ENCODE measurements around the gene ZNF552. TPM values are rescaled to one million over a fixed set of nuclear protein-coding genes. Genes with fewer than 3 reads are reported as not detected.
"Not testable (repeated sequence)": the region's sequence is repeated elsewhere in the genome, so short reads cannot be mapped to it uniquely, and the experiment has no call there.

ZNF552 gene
- total RNA-seq, 2 experiments from 2014 or later, result 4.8 to 6.1 TPM

DNA sequence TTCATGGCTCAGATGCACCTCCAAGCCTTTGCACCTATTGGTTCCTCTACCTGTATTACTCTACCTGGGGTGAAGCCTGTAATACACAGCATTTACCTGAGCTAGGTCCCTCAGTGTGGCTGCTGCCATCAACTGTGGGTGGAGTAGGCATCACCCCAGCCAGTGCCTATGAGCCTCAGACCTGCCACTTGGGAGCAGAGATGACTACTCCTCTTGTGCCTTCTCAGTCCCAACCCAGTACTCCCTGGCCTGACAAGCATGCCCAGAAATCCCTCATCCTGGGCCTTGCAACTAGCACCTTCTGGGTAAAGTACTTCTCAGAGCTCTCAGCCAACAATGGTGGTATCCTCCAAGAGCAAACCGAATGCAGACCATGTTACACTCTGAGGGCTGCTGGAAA is 18.1 kb downstream of the ZNF552 start:
- H3K9me3 Mint-ChIP-seq; DNase-seq; H3K27me3 Mint-ChIP-seq; H3K27ac Mint-ChIP-seq; POLR2A ChIA-PET; H3K4me3 Mint-ChIP-seq; H3K4me1 Mint-ChIP-seq (ENCODE audit: low read depth); CTCF ChIA-PET; intact Hi-C loops (cut with micrococcal nuclease): not testable (repeated sequence)
- peaks cover 44% of the 10 kb centered on the region for H3K36me3 Mint-ChIP-seq

DNA sequence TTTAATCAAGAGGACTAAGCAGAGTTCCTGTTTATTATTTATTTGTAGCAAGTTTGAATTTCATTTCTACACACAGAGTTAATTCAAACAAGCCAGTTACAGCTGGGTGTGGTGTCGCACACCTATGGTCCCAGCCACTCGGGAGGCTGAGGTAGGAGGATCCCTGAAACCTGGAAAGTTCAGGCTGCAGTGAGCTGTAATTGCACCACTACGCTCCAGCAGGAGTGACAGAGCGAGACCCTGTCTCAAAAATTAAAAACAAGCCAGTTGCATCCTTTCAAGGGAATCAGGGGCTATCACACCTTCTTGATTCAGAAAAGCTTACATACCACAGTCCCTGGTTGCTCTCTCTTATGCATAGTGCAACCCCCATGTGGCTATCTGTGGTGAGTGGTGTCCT is 25.4 kb downstream of the ZNF552 start:
- ChIA-PET POLR2A (no interaction called here), CTCF (no interaction called here)
- intact Hi-C loops (cut with micrococcal nuclease), result no loop called here
- H3K4me1 Mint-ChIP-seq (ENCODE audit: low read depth), result no peaks in the 10 kb centered on the region
- no peak overlapping the region for H3K4me3 Mint-ChIP-seq
- peaks cover 57% of the 10 kb centered on the region for H3K9me3 Mint-ChIP-seq
- no peaks in the 10 kb centered on the region for H3K27me3 Mint-ChIP-seq
- H3K36me3 Mint-ChIP-seq, result peaks cover 74% of the 10 kb centered on the region
- H3K27ac Mint-ChIP-seq, result no peak overlapping the region
- DNase-seq, result no peak

- POLR2A ChIA-PET, result no interaction called here
- H3K27ac Mint-ChIP-seq, result no peak overlapping the region
- CTCF ChIA-PET, result no interaction called here
These were observed 26.5 kb downstream of the ZNF552 start for GRCh38 chr19:57788114-57788692.

DNA sequence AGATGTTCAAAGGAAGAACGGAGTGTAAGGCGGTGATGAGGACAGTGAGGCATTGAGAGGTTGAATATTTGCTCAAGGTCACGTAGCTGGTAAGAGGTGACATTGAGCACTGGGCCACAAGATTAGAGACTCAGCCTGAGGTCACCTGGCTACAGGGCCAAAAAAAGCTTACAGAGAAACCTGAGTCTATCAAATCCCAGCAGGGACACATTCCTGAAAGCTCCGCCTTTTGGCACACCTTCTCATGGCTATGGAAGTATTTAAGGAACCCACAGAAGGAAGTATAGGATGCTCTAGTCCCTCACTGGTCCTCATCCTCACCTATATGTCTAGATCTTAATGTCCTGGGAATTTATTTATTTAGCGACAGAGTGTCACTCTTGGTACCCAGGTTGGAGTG is 27.8 kb downstream of the ZNF552 start:
- H3K27ac Mint-ChIP-seq, result no peak overlapping the region
- no peak for DNase-seq
- POLR2A ChIA-PET, result interaction anchor here (0.7 kb wide), 1 partner anchor 15 kb away, joined by 4 read pairs; no protein-coding TSS in a partner anchor
- peaks cover 71% of the 10 kb centered on the region for H3K36me3 Mint-ChIP-seq
- peaks cover 59% of the 10 kb centered on the region for H3K9me3 Mint-ChIP-seq
- H3K4me3 Mint-ChIP-seq, result no peak overlapping the region
- no peaks in the 10 kb centered on the region for H3K4me1 Mint-ChIP-seq (ENCODE audit: low read depth)
- intact Hi-C loops (cut with micrococcal nuclease), result no loop called here
- no peaks in the 10 kb centered on the region for H3K27me3 Mint-ChIP-seq
- CTCF ChIA-PET, result no interaction called here

More at GRCh38 chr19:57788114-57788692, 26.5 kb downstream of the ZNF552 start:
- Mint-ChIP-seq H3K4me3 (no peak overlapping the region), H3K36me3 (peaks cover 72% of the 10 kb centered on the region), H3K4me1 (ENCODE audit: low read depth) (no peaks in the 10 kb centered on the region), H3K27me3 (no peaks in the 10 kb centered on the region), H3K9me3 (peaks cover 57% of the 10 kb centered on the region)
- DNase-seq, result no peak
- intact Hi-C loops (cut with micrococcal nuclease), result no loop called here

DNA sequence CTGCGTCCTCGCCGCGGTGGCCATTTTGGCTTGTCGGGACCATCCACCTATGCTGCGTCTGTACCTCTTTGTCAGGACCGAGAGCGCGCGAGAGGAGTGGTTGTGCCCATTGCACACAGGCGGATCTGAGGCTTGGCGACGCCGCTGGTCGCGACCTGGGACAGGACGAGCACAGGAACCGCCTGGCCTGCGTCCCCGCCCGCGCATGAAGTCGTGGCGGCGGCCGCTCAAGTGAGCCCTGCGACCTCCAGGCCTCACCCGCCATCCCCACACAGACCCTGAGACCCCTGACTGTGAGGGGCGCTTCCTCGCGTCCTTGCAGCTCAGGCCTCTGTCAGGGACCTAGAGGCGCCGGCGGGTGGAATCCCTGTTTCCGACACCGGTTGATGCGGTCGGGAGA is 28.4 kb downstream of the ZNF552 start:
- no peak for DNase-seq
- Mint-ChIP-seq H3K36me3 (peaks cover 71% of the 10 kb centered on the region), H3K4me3 (no peak overlapping the region), H3K9me3 (peaks cover 60% of the 10 kb centered on the region), H3K4me1 (ENCODE audit: low read depth) (no peaks in the 10 kb centered on the region), H3K27me3 (no peaks in the 10 kb centered on the region), H3K27ac (no peak overlapping the region)
- ChIA-PET POLR2A (no interaction called here), CTCF (no interaction called here)
- intact Hi-C loops (cut with micrococcal nuclease), result no loop called here

DNA sequence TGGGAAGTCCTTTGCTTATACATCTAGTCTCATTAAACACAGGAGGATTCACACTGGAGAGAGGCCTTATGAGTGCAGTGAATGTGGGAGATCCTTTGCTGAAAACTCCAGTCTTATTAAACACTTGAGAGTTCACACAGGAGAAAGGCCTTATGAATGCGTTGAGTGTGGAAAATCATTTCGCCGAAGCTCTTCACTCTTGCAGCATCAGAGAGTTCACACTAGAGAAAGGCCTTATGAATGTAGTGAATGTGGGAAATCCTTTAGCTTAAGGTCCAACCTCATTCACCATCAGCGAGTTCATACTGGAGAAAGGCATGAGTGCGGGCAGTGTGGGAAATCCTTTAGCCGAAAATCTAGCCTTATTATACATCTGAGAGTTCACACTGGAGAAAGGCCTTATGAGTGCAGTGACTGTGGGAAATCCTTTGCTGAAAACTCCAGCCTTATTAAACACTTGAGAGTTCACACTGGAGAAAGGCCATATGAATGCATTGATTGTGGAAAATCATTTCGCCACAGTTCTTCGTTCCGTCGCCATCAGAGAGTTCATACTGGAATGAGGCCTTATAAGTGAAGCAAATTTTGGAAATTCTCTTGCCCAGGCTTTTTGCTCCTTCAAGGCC is 35.4 kb downstream of the ZNF552 start:
- CTCF ChIA-PET, result no interaction called here
- Mint-ChIP-seq H3K4me3 (no peak overlapping the region), H3K9me3 (peaks cover 62% of the 10 kb centered on the region), H3K27ac (no peak overlapping the region), H3K36me3 (peaks cover 82% of the 10 kb centered on the region), H3K27me3 (no peaks in the 10 kb centered on the region), H3K4me1 (ENCODE audit: low read depth) (peaks cover 4% of the 10 kb centered on the region)
- POLR2A ChIA-PET, result no interaction called here
- no peak for DNase-seq
- intact Hi-C loops (cut with micrococcal nuclease), result no loop called here

DNA sequence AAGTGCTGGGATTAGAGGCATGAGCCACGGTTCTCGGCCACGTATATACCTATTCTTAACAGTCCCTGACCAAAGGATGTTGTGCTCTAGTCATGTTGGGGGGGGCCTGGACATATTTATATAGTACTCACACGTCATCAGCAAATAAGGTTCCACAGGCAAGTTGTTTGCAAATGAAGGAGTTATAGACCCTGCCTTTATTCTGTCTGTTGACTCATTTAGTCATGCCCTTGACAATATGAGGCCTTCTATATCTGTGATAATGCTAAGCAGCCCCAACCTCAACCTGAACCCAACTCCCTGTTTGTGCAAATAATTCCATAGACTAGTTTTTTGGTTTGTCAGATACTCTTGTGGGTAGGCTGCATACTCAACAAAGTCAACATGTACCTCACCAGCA is 36.4 kb downstream of the ZNF552 start:
- ChIA-PET CTCF (no interaction called here), POLR2A (no interaction called here)
- H3K9me3 Mint-ChIP-seq, result peaks cover 67% of the 10 kb centered on the region

GRCh38 chr19:57776764-57777296 is 37.9 kb downstream of the ZNF552 start:
- POLR2A ChIA-PET, result no interaction called here
- intact Hi-C loops (cut with micrococcal nuclease), result no loop called here
- no peak overlapping the region for H3K4me3 Mint-ChIP-seq
- no peaks in the 10 kb centered on the region for H3K27me3 Mint-ChIP-seq
- peaks cover 93% of the 10 kb centered on the region for H3K36me3 Mint-ChIP-seq
- no peak overlapping the region for H3K27ac Mint-ChIP-seq
- CTCF ChIA-PET, result no interaction called here
- H3K9me3 Mint-ChIP-seq, result peaks cover 75% of the 10 kb centered on the region
- peaks cover 15% of the 10 kb centered on the region for H3K4me1 Mint-ChIP-seq (ENCODE audit: low read depth)
- DNase-seq, result no peak

More for the DNA sequence above, 36.4 kb downstream of the ZNF552 start:
- peaks cover 9% of the 10 kb centered on the region for H3K4me1 Mint-ChIP-seq (ENCODE audit: low read depth)
- no peaks in the 10 kb centered on the region for H3K27me3 Mint-ChIP-seq
- DNase-seq, result no peak
- peaks cover 85% of the 10 kb centered on the region for H3K36me3 Mint-ChIP-seq
- no peak overlapping the region for H3K27ac Mint-ChIP-seq
- H3K4me3 Mint-ChIP-seq, result no peak overlapping the region
- intact Hi-C loops (cut with micrococcal nuclease), result no loop called here

- DNase-seq, result peak; percentile 16
- peak overlapping the region; percentile 42 for H3K27ac Mint-ChIP-seq
- POLR2A ChIA-PET, result no interaction called here
These were observed 41.2 kb downstream of the ZNF552 start for GRCh38 chr19:57773488-57773887.

DNA sequence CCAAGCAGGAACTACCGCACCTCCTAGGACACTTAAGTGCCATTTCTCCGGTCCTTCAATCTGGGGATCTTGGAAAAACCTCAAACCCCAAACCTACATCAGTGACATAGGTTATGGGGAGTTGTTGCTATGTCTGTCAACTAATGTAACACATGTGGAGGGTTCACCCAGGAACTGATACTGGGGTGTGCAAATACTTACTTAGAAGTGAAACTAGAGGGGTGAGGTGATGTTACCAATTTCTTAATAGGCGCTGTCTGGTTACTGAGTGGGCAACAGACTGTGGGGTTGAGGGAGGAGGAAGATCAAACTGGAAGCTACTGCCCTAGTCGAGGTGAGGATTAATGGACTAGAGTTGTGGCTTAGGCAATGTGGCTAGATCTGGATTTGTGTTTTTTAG is 43.3 kb downstream of the ZNF552 start:
- Mint-ChIP-seq H3K4me3 (no peak overlapping the region), H3K9me3 (peaks cover 50% of the 10 kb centered on the region), H3K4me1 (ENCODE audit: low read depth) (peaks cover 30% of the 10 kb centered on the region), H3K27ac (no peak overlapping the region), H3K27me3 (no peaks in the 10 kb centered on the region), H3K36me3 (peaks cover 68% of the 10 kb centered on the region)
- intact Hi-C loops (cut with micrococcal nuclease), result no loop called here
- no peak for DNase-seq
- CTCF ChIA-PET, result no interaction called here
- POLR2A ChIA-PET, result interaction anchor here (0.6 kb wide), 1 partner anchor 16 kb away, joined by 4 read pairs; no protein-coding TSS in a partner anchor

More at GRCh38 chr19:57773488-57773887, 41.2 kb downstream of the ZNF552 start:
- peaks cover 58% of the 10 kb centered on the region for H3K9me3 Mint-ChIP-seq
- peaks cover 79% of the 10 kb centered on the region for H3K36me3 Mint-ChIP-seq
- peaks cover 30% of the 10 kb centered on the region for H3K4me1 Mint-ChIP-seq (ENCODE audit: low read depth)
- H3K4me3 Mint-ChIP-seq, result no peak overlapping the region
- H3K27me3 Mint-ChIP-seq, result no peaks in the 10 kb centered on the region
- intact Hi-C loops (cut with micrococcal nuclease), result no loop called here
- CTCF ChIA-PET, result no interaction called here

- ChIA-PET POLR2A (interaction anchor here (1.0 to 1.8 kb wide), 3 partner anchors 10 to 233 kb away, joined by 3 to 7 read pairs (median 4); partner anchors contain the start of genes ZNF552 and ZNF606), CTCF (no interaction called here)
- H3K36me3 Mint-ChIP-seq, result peaks cover 55% of the 10 kb centered on the region
These were observed 45.2 kb downstream of the ZNF552 start, which contains the start of gene ZNF586 for GRCh38 chr19:57769345-57770131. Gene ZNF586, plus strand, starts transcription at chr19:57769676. Its CDS starts 167 bp downstream, at chr19:57769843.

DNA sequence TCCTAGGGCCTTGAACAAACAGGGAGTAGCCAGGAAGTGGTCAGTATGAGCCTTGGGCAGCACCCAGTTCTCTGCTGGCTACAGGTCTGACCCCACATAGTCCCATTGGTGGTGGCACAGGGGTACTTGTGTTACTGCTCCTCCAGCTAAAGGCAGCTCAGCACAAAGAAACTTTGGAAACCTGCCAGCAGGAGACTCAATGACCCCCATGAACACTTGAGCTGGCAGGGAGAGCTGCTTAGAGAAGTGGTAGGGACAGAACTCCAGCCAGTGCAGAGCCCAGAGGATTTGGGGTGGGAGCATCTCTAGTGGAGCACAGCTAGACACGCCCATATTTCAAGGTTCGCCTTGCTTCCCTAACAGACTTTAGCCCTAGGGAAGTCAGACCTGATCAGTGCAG is 55.6 kb downstream of the ZNF552 start:
- Mint-ChIP-seq H3K4me1 (ENCODE audit: low read depth) (no peaks in the 10 kb centered on the region), H3K9me3 (peaks cover 63% of the 10 kb centered on the region), H3K36me3 (peaks cover 87% of the 10 kb centered on the region), H3K4me3 (no peak overlapping the region), H3K27me3 (no peaks in the 10 kb centered on the region), H3K27ac (no peak overlapping the region)
- DNase-seq, result no peak
- CTCF ChIA-PET, result no interaction called here
- POLR2A ChIA-PET, result interaction anchor here (1.6 kb wide), 1 partner anchor 10 kb away, joined by 4 read pairs; the partner anchor contains the start of gene ZNF586
- intact Hi-C loops (cut with micrococcal nuclease), result no loop called here

More at GRCh38 chr19:57769345-57770131, 45.2 kb downstream of the ZNF552 start, which contains the start of gene ZNF586:
- Mint-ChIP-seq H3K27ac (peak within 1 kb of the TSS; percentile 87), H3K27me3 (no peaks in the 10 kb centered on the region), H3K4me3 (peak within 1 kb of the TSS; percentile 93), H3K9me3 (peaks cover 49% of the 10 kb centered on the region), H3K4me1 (ENCODE audit: low read depth) (peaks cover 26% of the 10 kb centered on the region)
- peak; percentile 92 for DNase-seq
- intact Hi-C loops (cut with micrococcal nuclease), result loop anchor here (1.0 to 2.0 kb wide), 3 partner anchors 23 to 50 kb away; partner anchors contain the start of genes ZNF552 and ZNF776

Data from activated CD4-positive, alpha-beta memory T cell treated with anti-CD3 and anti-CD28 coated beads for 36 hours (primary cell).